22Rv1 (cell line): Measurements from ENCODE around the gene PLA2G7.

Source experiments
- CTCF ChIP-seq: fragments of 450-650 bp; IDR thresholded peaks from 2 replicates; pipeline ENCODE4 v1.5.1; 2017; ENCODE audit warnings: mild to moderate bottlenecking
- ZFX ChIP-seq: fragments of 450-650 bp; IDR thresholded peaks from 2 replicates; pipeline ENCODE4 v1.6.1; 2017; ENCODE audit warnings: antibody characterized with exemption, borderline replicate concordance

DNA sequence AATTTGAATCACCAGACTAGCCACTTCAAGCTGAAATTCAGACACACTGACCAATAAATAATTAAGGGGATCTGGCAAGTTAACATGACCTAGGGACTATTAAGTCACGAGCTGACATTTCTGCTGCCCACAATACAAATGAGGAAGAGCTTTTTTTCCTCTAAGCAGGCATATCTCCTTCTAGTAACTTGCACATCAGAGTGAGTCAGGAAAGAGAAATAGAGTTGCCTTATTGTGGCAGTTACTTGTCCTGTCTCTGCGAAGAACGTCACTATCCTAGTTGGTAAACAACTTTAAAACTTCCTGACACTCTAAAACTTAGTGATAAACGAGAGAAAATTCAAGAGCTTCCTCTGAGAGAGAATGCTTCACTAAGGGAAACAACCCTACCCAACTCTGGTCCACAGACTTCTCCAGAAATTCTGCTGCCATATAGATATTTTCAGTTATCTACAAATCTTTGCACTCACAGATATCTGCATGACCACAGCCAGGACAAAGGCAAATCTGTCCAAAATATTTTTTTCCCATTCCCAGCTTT is 4.2 kb downstream of the PLA2G7 start:
- TF ChIP-seq ZFX (no peak), CTCF (no peak)
